GM21447 (cell line): ENCODE results near the gene IL33.

Source experiments
- ATAC-seq: cut with Tn5 transposase; IDR thresholded peaks from one replicate; pipeline ENCODE4 v1.9.1; 2021; ENCODE audit not compliant: unreplicated experiment

The IL33 gene

DNA sequence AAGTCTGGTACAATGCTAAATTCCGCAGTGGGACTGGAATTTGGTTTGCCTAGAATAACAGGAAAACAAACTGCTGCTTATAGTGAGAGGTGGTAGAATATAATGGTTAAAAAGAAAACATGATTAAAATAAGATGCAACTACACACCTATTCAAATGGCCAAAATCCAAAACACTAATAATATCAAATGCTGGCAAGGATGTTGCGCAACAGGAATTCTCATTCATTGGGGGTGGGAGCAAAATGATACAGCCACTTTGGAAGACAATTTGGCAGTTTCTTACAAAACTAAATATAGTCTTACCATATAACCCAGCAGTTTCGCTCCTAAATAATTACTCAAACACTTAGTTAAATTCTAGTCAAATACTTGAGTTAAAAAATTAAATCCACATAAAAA is 61.8 kb downstream of the IL33 start:
- ATAC-seq = no peak

DNA sequence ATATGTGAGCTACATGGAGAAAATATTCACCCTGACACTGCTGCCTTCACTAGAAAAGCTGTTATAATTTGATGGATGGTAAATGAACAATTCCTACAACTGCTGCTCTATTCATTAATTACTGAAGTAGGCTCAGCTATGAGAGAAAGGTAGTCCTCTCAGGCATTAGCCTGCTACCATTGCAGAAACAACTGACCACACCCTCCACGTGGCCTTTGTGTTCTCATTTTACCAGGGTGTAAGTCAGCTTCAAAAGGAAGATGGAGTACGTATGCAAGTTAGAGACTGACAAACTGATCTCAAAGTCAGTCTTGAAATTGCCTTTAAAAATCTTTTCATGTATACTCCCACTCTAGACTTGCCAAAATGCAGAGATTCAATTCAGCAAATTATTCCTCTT is 86.3 kb downstream of the IL33 start:
- ATAC-seq = no peak

DNA sequence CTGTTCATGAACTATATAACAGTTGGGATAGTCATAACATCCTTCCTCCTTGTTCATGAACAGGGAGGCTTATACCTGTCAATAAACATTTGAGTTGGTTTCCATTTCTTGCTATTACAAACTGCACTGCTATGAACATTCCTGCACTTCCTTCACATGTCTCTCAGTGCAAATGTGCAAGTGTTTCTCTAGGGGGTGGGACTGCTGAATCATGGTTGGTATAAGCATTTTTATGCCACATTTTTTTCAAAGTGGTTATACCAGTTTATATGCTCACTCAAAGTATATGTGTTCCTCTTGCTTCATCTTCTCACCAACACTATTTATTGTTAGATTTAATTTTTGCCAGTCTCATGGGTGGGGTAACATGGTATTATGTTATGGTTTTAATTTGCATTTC is 86.8 kb downstream of the IL33 start:
- no peak for ATAC-seq

DNA sequence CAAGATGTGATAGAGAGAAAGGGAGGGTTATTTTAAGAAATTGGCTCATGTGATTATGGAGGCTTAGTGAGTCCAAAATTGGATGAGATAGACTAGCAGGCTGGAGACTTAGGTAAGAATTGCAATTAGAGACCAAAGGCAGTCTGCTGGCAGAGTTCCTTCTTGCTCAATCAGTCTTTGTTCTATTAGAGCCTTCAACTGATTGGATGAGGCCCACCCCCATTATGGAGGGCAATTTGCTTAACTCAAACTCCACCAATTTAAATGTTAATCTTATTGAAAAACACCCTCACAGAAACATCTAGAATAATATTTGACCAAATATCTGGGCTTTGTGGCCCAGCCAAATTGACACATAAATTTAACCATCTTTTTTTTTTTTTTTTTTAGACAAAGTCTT is 88.6 kb downstream of the IL33 start:
- ATAC-seq = no peak

DNA sequence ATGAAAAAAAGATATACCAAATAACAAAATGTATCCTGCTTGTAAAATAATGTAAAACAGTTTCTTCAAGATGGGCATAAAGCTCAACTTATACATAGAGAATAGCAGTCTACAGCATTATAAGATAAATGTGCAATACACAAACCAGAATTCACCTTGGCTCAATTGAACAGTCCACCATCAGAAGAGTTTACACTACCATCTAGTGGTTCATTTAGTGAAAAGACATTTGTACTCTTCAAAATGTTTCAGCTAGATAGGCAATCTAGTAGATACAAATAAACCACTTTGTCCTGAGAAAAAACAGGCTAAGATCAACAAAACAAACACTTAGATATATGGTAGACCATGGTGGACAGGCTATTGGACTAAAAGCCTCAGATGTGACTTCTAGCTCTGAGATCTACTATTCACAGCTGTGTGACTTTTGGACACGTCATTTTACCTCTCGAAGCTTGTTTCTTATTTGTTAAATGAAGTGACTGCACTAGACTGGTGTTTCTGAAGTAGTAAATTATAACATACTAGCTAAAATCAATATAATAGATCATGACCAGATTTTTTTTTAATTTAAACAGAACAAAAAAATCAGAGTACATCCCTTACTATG is 90.5 kb downstream of the IL33 start:
- no peak for ATAC-seq
